HepG2 (cell line): ENCODE measurements around the gene H6PD. TPM values are rescaled to one million over a fixed set of nuclear protein-coding genes. Genes with fewer than 3 reads are reported as not detected.

Experiments
- ATAC-seq: fragments of 200-7000 bp; cut with Tn5 transposase; 3 replicates; pipeline ENCODE4 v1.9.1; 2020; ENCODE audit warnings: mild to moderate bottlenecking, moderate library complexity
- BruUV-seq: library from RNA; stranded (reverse); fragments of 400-500 nt; replicated peaks from 2 replicates; lab custom pipeline; 2021; lab: Mats Ljungman, UMichigan
- CTCF ChIA-PET: fragments of 300-600 bp; formaldehyde crosslinking; extraction: SDS; loops from one replicate; lab custom pipeline; 2021; ENCODE audit warnings: low total read pairs, inconsistent platforms, low intra/inter-chr PET ratio; lab: Yijun Ruan, JAX
- POLR2A ChIA-PET: fragments of 350-600 bp; sonication (Branson Sonifier 250); formaldehyde crosslinking; loops from one replicate; lab custom pipeline; 2020; ENCODE audit warnings: antibody characterized with exemption, inconsistent platforms; lab: Yijun Ruan, JAX
- DNase-seq: peaks from one replicate; pipeline ENCODE4 v3.0.0-alpha.2; 2015; ENCODE audit warnings: low spot score
- FAIRE-seq: peaks from 3 replicates; lab custom pipeline; 2011; peaks lifted over from hg19 to GRCh38; lab: Jason Lieb, UNC
- H2AFZ ChIP-seq: one replicate; pipeline ENCODE4 v1.6.1; 2011; ENCODE audit warnings: low read length, inconsistent platforms
- H3K27ac ChIP-seq: fragments of 300-600 bp; 3 replicates; pipeline ENCODE4 v1.8.0; 2011; ENCODE audit warnings: mixed run types, mild to moderate bottlenecking, mixed read lengths, low read length, inconsistent platforms; ENCODE audit not compliant: insufficient read depth; ENCODE audit errors: extremely low read length
- H3K27me3 ChIP-seq, 2 experiments: fragments of 200-600 bp in 1 of 2; 2 replicates in 1 of 2; 3 replicates in 1 of 2; pipeline versions ENCODE4 v1.6.0 to v1.8.0; 2011; ENCODE audit warnings: low read length in 2 of 2, mild to moderate bottlenecking in 2 of 2, moderate library complexity in 2 of 2, inconsistent platforms in 1 of 2; ENCODE audit not compliant: insufficient read depth in 2 of 2, control insufficient read depth in 1 of 2
- H3K36me3 ChIP-seq, 2 experiments: fragments of 200-600 bp in 1 of 2; replicated peaks in 1 of 2; 2 replicates in 1 of 2; 3 replicates in 1 of 2; pipeline versions ENCODE4 v1.5.1 to v1.8.0; 2011; ENCODE audit warnings: low read length in 2 of 2, inconsistent platforms in 1 of 2; ENCODE audit not compliant: insufficient read depth in 2 of 2, control insufficient read depth in 1 of 2
- H3K4me1 ChIP-seq: 2 replicates; pipeline ENCODE4 v1.5.1; 2012; ENCODE audit warnings: low read length, inconsistent platforms; ENCODE audit not compliant: insufficient read depth
- H3K4me2 ChIP-seq: 2 replicates; pipeline ENCODE4 v1.6.0; 2011; ENCODE audit warnings: low read depth, low read length, inconsistent platforms
- H3K4me3 ChIP-seq, 3 experiments: fragments of 200-600 bp in 1 of 3; sonication (generic), shearing (Covaris generic) in 1 of 3; replicated peaks in 1 of 3; 2 replicates each; pipeline ENCODE4 v1.5.1; 2011 to 2016; ENCODE audit warnings: low read length in 3 of 3, inconsistent platforms in 2 of 3, low read depth in 2 of 3, mild to moderate bottlenecking in 2 of 3, control low read depth in 1 of 3, mixed read lengths in 1 of 3; ENCODE audit not compliant: insufficient read depth in 1 of 3
- H3K79me2 ChIP-seq: one replicate; pipeline ENCODE4 v1.6.1; 2011; ENCODE audit warnings: low read length, inconsistent platforms; ENCODE audit not compliant: insufficient read depth
- H3K9ac ChIP-seq: 2 replicates; pipeline ENCODE4 v1.6.0; 2011; ENCODE audit warnings: mild to moderate bottlenecking, low read depth, low read length, inconsistent platforms; ENCODE audit not compliant: insufficient read depth
- H3K9me3 ChIP-seq: 2 replicates; pipeline ENCODE4 v1.5.1; 2012; ENCODE audit warnings: mild to moderate bottlenecking, low read length
- H4K20me1 ChIP-seq: 2 replicates; pipeline ENCODE4 v1.6.0; 2011; ENCODE audit warnings: inconsistent platforms, mild to moderate bottlenecking, low read length, moderate library complexity; ENCODE audit not compliant: insufficient read depth
- ATF6 ChIP-seq: sonication (generic); formaldehyde crosslinking; conservative IDR thresholded peaks from 2 replicates; pipeline ENCODE4 v1.4.0; 2020; ENCODE audit warnings: missing genetic modification reagents
- CREBL2 ChIP-seq: sonication (generic); formaldehyde crosslinking; IDR thresholded peaks from 2 replicates; pipeline ENCODE4 v1.8.1; 2023; ENCODE audit warnings: missing genetic modification reagents, mild to moderate bottlenecking, borderline replicate concordance
- FOXK2 ChIP-seq: fragments of 450-650 bp; IDR thresholded peaks from 2 replicates; pipeline ENCODE4 v1.6.1; 2016
- MNT ChIP-seq: fragments of 450-650 bp; IDR thresholded peaks from 2 replicates; pipeline ENCODE4 v1.6.1; 2016
- NR0B2 ChIP-seq: sonication (generic); formaldehyde crosslinking; IDR thresholded peaks from 2 replicates; pipeline ENCODE4 v1.4.0; 2020; ENCODE audit warnings: mild to moderate bottlenecking, missing genetic modification reagents
- PHF8 ChIP-seq: sonication (generic); formaldehyde crosslinking; IDR thresholded peaks from 2 replicates; pipeline ENCODE4 v1.5.0; 2020; ENCODE audit warnings: missing genetic modification reagents
- PRMT3 ChIP-seq: sonication (generic); formaldehyde crosslinking; IDR thresholded peaks from 2 replicates; pipeline ENCODE4 v1.8.1; 2022; ENCODE audit warnings: low read depth, mild to moderate bottlenecking, moderate library complexity, missing genetic modification reagents, borderline replicate concordance
- SATB2 ChIP-seq: sonication (generic); formaldehyde crosslinking; IDR thresholded peaks from 2 replicates; pipeline ENCODE4 v1.5.0; 2020; ENCODE audit warnings: missing genetic modification reagents
- WGBS: methylation state at CpG from one replicate; pipeline ENCODE4 v1.1.6; 2017; ENCODE audit warnings: low lambda C conversion rate; 5-methylcytosine and 5-hydroxymethylcytosine counted together
- in situ Hi-C: cut with HindIII; loops from 2 replicates; pipeline ENCODE4 v1.10.0; 2017; ENCODE audit warnings: low pct_unique_long_range_greater_than_20kb; ENCODE audit not compliant: extremely low pct_ligation_motif_present
- intact Hi-C: fragments of 100-400 bp; cut with micrococcal nuclease; formaldehyde crosslinking; loops from one replicate; pipeline ENCODE4 v1.10.0; 2022; ENCODE audit not compliant: unreplicated experiment
- polyA plus RNA-seq, 8 experiments: library from polyadenylated mRNA; depleted of rRNA in 3 of 8; stranded (reverse) in 7 of 8; unstranded in 1 of 8; fragments of >200 nt; fragmentation: Illumina TruSeq in 4 of 8; extraction: Trizol in 4 of 8; gene quantifications; 2 replicates each; pipeline versions ENCODE4 v1.2.1 to v1.2.3, GENCODE V29; 2011 to 2016; ENCODE audit warnings: low read depth in 4 of 8, missing spikeins in 1 of 8, mixed read lengths in 1 of 8; ENCODE audit not compliant: insufficient read depth in 1 of 8
- total RNA-seq, 5 experiments: library from RNA; depleted of rRNA; stranded (reverse); fragments of >200 nt; fragmentation: Illumina TruSeq; extraction: Trizol; gene quantifications; 2 replicates each; pipeline ENCODE4 v1.2.3, GENCODE V29; 2016; ENCODE audit warnings: low read depth in 1 of 5

Gene H6PD
- total and polyA plus RNA-seq, 2 of the 13 experiments (the other 11 are each of a cell fraction or from before 2014, with no cell fraction given), result 9.3 to 14.1 TPM

- TF ChIP-seq NR0B2, result no peak
- TF ChIP-seq SATB2, result no peak
- peak; percentile 30; the same call in 1 of the 2 replicates for TF ChIP-seq PHF8 (CRISPR knock-in tag)
- peak; percentile 48; the same call in 1 of the 2 replicates for TF ChIP-seq MNT
- no peak for TF ChIP-seq PRMT3 (CRISPR knock-in tag)
- TF ChIP-seq FOXK2, result peak; percentile 61
Observed at GRCh38 chr1:9293533-9294404, 59.2 kb downstream of the H6PD start (continued).

GRCh38 chr1:9294405-9294773, 59.8 kb downstream of the H6PD start:
- in situ Hi-C loops, result no loop called here
- CTCF ChIA-PET, result no interaction called here
- Histone ChIP-seq H3K79me2 (peaks cover 28% of the 10 kb centered on the region), H2AFZ (no peak overlapping the region), H3K9me3 (0 out of 2 replicates have a peak, but pooled peaks cover 2% of the 10 kb centered on the region), H3K9ac (0 out of 2 replicates have a peak overlapping the region, but pooled peaks have one; percentile 72), H3K36me3 (no peaks in the 10 kb centered on the region), H3K4me2 (peak overlapping the region; percentile 93), H3K4me1 (peaks cover 69% of the 10 kb centered on the region), H3K27ac (no peak overlapping the region), H3K27me3 (no peaks in the 10 kb centered on the region), H4K20me1 (peaks cover 4% of the 10 kb centered on the region; the same call in 1 of the 2 replicates), H3K4me3 (peak overlapping the region; percentile 53 to 83 (median 76); a peak in 5 of 6 replicates)
- peak; percentile 4; the same call in 1 of the 3 replicates for ATAC-seq
- peak; percentile 34 for DNase-seq
- TF ChIP-seq CREBL2 (CRISPR knock-in tag) (0 out of 2 replicates have a peak, but pooled peaks have one; percentile 22), ATF6 (CRISPR knock-in tag) (no peak)
- intact Hi-C loops, result no loop called here
- no peak for FAIRE-seq
- BruUV-seq, result no TSS peak
- 39% methylated on average over 6 of the region's 6 CpGs for WGBS
- POLR2A ChIA-PET, result no interaction called here
